MCF 10A (cell line): ENCODE data around the gene GLDC. TPM values are rescaled to one million over a fixed set of nuclear protein-coding genes. Genes with fewer than 3 reads are reported as not detected.

Experiments used
- BruUV-seq: library from RNA; stranded (reverse); fragments of 400-500 nt; replicated peaks from 2 replicates; lab custom pipeline; 2021; lab: Mats Ljungman, UMichigan
- CTCF ChIA-PET: fragments of 300-600 bp; sonication (Branson Sonifier 250); formaldehyde crosslinking; extraction: SDS; loops from one replicate; lab custom pipeline; 2021; ENCODE audit warnings: antibody characterized with exemption, inconsistent platforms; lab: Yijun Ruan, JAX
- POLR2A ChIA-PET: fragments of 300-600, 350-650 bp; sonication (Branson Sonifier 250); formaldehyde crosslinking; extraction: SDS; loops from one replicate; lab custom pipeline; 2020; ENCODE audit warnings: antibody characterized with exemption, inconsistent platforms; lab: Yijun Ruan, JAX
- DNase-seq: peaks from one replicate; pipeline ENCODE4 v3.0.0-alpha.2; 2018; ENCODE audit not compliant: unreplicated experiment
- H3K27ac Mint-ChIP-seq: one replicate; pipeline ENCODE4 v1.8.0; 2022; ENCODE audit warnings: mild to moderate bottlenecking, low read depth, mixed read lengths; ENCODE audit not compliant: unreplicated experiment
- H3K27me3 Mint-ChIP-seq: one replicate; pipeline ENCODE4 v1.8.0; 2022; ENCODE audit warnings: mixed read lengths; ENCODE audit not compliant: insufficient read depth, unreplicated experiment
- H3K36me3 Mint-ChIP-seq: one replicate; pipeline ENCODE4 v1.8.0; 2022; ENCODE audit warnings: mild to moderate bottlenecking, moderate library complexity, mixed read lengths; ENCODE audit not compliant: insufficient read depth, unreplicated experiment
- H3K4me1 Mint-ChIP-seq: one replicate; pipeline ENCODE4 v1.8.0; 2022; ENCODE audit warnings: mixed read lengths; ENCODE audit not compliant: insufficient read depth, unreplicated experiment
- H3K4me3 Mint-ChIP-seq: one replicate; pipeline ENCODE4 v1.8.0; 2022; ENCODE audit warnings: mild to moderate bottlenecking, moderate library complexity, mixed read lengths; ENCODE audit not compliant: unreplicated experiment
- H3K9me3 Mint-ChIP-seq: one replicate; pipeline ENCODE4 v1.8.0; 2022; ENCODE audit warnings: mixed read lengths; ENCODE audit not compliant: unreplicated experiment
- intact Hi-C: fragments of 100-400 bp; cut with micrococcal nuclease; formaldehyde crosslinking; loops from 2 replicates; pipeline ENCODE4 v1.14.1; 2022
- total RNA-seq: library from RNA; stranded (reverse); gene quantifications from 2 replicates; pipeline ENCODE4 v1.2.3, GENCODE V29; 2022
- TF ChIP-seq, protein P1 (sequence below): fragments of 200-600 bp; IDR thresholded peaks from one replicate; pipeline ENCODE4 v1.8.0; 2022; ENCODE audit warnings: antibody characterized with exemption, mild to moderate bottlenecking; ENCODE audit not compliant: unreplicated experiment

GLDC gene
- total RNA-seq, 1 experiment from 2014 or later: 2.9 TPM

DNA sequence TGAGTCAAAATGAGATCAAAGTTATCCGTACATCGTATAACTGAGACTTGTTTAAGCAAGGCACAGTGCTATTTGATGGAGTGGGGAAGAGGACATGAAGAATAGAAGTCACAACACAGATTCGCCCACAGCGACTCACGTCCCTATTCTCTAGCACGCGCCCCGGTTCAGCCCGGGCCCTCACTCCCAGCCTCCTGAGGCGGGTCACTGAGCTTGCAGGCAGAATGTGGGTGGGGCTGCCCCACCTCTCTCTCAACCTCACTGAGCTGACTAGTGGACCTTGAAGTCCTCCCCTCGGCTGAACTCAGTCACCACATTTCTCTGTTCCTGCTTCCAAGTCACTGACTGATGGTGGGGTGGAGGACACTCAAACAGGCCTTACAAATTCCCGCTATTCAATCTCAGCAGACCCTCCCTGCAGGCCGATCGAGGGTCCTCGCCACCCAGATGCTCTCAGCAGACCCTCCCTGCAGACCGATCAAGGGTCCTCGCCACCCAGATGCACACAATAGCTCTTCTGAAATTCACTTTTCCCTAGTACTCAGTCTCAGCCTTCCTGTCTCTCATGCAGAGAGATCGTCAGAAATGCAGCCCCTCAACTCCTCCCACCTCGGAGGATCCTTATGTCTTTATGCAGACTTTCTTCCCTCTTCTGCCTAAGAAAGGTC, 12.9 kb downstream of the GLDC start:
- intact Hi-C loops: no loop called here
- Mint-ChIP-seq H3K36me3 (no peaks in the 10 kb centered on the region), H3K27ac (no peak overlapping the region), H3K9me3 (no peaks in the 10 kb centered on the region), H3K4me3 (no peak overlapping the region), H3K27me3 (no peaks in the 10 kb centered on the region), H3K4me1 (peaks cover 26% of the 10 kb centered on the region)
- BruUV-seq: no TSS peak
- DNase-seq: peak; percentile 8
- POLR2A ChIA-PET: interaction anchor here (0.6 to 2.0 kb wide), 2 partner anchors 9 to 956 kb away, joined by 3 to 10 read pairs; no protein-coding TSS in a partner anchor
- TF ChIP-seq, protein P1, sequence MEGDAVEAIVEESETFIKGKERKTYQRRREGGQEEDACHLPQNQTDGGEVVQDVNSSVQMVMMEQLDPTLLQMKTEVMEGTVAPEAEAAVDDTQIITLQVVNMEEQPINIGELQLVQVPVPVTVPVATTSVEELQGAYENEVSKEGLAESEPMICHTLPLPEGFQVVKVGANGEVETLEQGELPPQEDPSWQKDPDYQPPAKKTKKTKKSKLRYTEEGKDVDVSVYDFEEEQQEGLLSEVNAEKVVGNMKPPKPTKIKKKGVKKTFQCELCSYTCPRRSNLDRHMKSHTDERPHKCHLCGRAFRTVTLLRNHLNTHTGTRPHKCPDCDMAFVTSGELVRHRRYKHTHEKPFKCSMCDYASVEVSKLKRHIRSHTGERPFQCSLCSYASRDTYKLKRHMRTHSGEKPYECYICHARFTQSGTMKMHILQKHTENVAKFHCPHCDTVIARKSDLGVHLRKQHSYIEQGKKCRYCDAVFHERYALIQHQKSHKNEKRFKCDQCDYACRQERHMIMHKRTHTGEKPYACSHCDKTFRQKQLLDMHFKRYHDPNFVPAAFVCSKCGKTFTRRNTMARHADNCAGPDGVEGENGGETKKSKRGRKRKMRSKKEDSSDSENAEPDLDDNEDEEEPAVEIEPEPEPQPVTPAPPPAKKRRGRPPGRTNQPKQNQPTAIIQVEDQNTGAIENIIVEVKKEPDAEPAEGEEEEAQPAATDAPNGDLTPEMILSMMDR: no peak
- CTCF ChIA-PET: interaction anchor here (1.3 kb wide), 1 partner anchor 47 kb away, joined by 3 read pairs; no protein-coding TSS in a partner anchor

DNA sequence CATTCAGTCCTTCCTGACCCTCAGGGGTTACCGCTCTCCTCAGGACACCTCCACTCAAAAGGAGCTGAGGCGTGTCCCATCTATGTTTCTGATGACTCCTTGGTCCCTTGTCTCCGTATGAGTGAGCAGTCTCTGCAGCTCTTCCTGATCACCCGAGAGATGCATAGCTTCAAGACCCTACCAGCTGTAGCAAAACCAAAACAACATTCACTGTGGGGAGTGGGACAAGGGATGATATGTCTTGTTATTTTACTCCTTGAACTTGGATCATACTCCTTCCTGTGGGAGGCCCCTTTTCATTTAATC, 14.4 kb downstream of the GLDC start:
- no peaks in the 10 kb centered on the region for H3K9me3 Mint-ChIP-seq
- TF ChIP-seq, protein P1: no peak
- no peaks in the 10 kb centered on the region for H3K36me3 Mint-ChIP-seq
- BruUV-seq: no TSS peak
- intact Hi-C loops: no loop called here
- CTCF ChIA-PET: interaction anchor here (0.7 to 1.2 kb wide), 2 partner anchors 46 to 171 kb away, joined by 3 read pairs; no protein-coding TSS in a partner anchor
- peaks cover 30% of the 10 kb centered on the region for H3K4me1 Mint-ChIP-seq
- no peaks in the 10 kb centered on the region for H3K27me3 Mint-ChIP-seq
- DNase-seq: no peak
- H3K27ac Mint-ChIP-seq: no peak overlapping the region
- POLR2A ChIA-PET: interaction anchor here (0.7 to 2.0 kb wide), 2 partner anchors 11 to 12 kb away, joined by 3 to 10 read pairs; no protein-coding TSS in a partner anchor
- H3K4me3 Mint-ChIP-seq: no peak overlapping the region

DNA sequence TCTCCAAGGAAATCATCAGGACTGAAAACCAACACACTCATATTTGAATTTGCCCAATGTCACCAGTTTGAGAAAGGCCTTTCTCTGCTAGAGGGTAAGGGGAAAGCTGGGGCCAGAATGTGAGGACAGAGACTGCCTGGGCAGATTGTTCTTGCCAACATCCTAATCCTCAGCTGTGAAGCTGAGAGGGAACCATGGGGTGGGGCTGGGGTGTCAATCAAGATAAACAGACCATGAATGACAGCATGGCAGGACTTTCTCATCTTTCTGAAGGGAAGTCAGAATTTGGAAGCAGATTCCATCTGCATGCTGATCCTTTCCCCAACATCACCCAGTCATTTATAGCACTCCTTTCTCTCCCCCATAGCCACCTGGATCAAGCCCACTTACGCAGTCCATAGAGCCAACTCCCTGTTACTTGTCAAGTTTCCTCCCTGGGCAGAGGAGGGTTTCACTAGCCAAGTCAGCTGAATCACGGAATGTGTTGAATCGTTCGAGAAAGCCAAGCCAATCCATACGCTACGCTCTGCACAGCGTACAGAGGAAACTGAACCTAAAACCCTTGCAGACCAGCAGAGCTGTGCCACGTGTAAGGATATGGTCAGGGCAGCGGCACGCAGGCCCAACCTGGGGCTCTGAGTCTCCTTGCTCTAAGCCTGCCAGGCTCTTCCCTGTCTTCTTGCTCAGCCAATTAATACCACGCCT, 14.9 kb downstream of the GLDC start:
- H3K27ac Mint-ChIP-seq: no peak overlapping the region
- TF ChIP-seq, protein P1: no peak
- peaks cover 30% of the 10 kb centered on the region for H3K4me1 Mint-ChIP-seq
- BruUV-seq: no TSS peak
- intact Hi-C loops: no loop called here
- no peaks in the 10 kb centered on the region for H3K36me3 Mint-ChIP-seq
- H3K27me3 Mint-ChIP-seq: no peaks in the 10 kb centered on the region
- no peak for DNase-seq
- ChIA-PET POLR2A (interaction anchor here (0.7 to 2.0 kb wide), 2 partner anchors 11 to 13 kb away, joined by 3 to 10 read pairs; no protein-coding TSS in a partner anchor), CTCF (interaction anchor here (0.7 to 1.2 kb wide), 2 partner anchors 46 to 170 kb away, joined by 3 read pairs; no protein-coding TSS in a partner anchor)
- H3K9me3 Mint-ChIP-seq: no peaks in the 10 kb centered on the region
- no peak overlapping the region for H3K4me3 Mint-ChIP-seq

DNA sequence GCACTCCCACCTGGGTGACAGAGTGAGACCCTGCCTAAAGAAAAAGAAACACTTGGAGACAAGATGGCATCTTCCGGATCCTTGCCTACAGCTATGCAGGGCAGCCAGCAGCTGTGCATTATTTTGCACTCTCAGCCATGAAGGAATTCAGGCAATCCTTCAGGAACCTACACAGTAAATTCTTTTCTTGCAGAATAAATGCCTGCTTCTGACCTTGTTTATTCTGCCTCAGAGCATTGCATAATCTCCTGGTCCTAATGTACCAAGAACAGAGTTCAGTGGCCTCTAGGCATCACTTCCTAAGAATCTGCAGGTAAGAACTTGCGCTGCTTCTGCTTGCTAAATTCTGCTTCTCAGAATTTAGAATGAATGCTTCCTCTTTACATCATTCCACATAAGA, 16.8 kb downstream of the GLDC start:
- no peaks in the 10 kb centered on the region for H3K27me3 Mint-ChIP-seq
- peak; percentile 88 for DNase-seq
- TF ChIP-seq, protein P1: no peak
- ChIA-PET CTCF (interaction anchor here (0.7 to 1.8 kb wide), 5 partner anchors 10 to 616 kb away, joined by 3 to 5 read pairs (median 4); no protein-coding TSS in a partner anchor), POLR2A (interaction anchor here (0.7 to 4.7 kb wide), 6 partner anchors 11 to 678 kb away, joined by 3 to 27 read pairs (median 4); no protein-coding TSS in a partner anchor)
- H3K36me3 Mint-ChIP-seq: no peaks in the 10 kb centered on the region
- peaks cover 30% of the 10 kb centered on the region for H3K4me1 Mint-ChIP-seq
- no TSS peak for BruUV-seq
- intact Hi-C loops: no loop called here
- no peak overlapping the region for H3K4me3 Mint-ChIP-seq
- no peaks in the 10 kb centered on the region for H3K9me3 Mint-ChIP-seq
- H3K27ac Mint-ChIP-seq: no peak overlapping the region
